Smooth muscle cell (in vitro differentiated cells): ENCODE data around the gene POU5F2. TPM values are rescaled to one million over a fixed set of nuclear protein-coding genes. Genes with fewer than 3 reads are reported as not detected.

ENCODE experiments used
- DNase-seq: peaks from one replicate; lab custom pipeline; 2025; ENCODE audit not compliant: unreplicated experiment; lab: John Stamatoyannopoulos, UW
- H2AFZ ChIP-seq: fragments of 200-600 bp; sonication (generic); 2 replicates; pipeline ENCODE4 v1.6.0; 2016; ENCODE audit warnings: antibody characterized with exemption, low read depth, mild to moderate bottlenecking
- H3F3A ChIP-seq: fragments of 200-600 bp; sonication (generic); 2 replicates; pipeline ENCODE4 v1.6.0; 2017; ENCODE audit warnings: antibody characterized with exemption, low read depth
- H3K27ac ChIP-seq: fragments of 200-600 bp; sonication (generic); 2 replicates; pipeline ENCODE4 v1.5.1; 2016; ENCODE audit warnings: low read depth, mild to moderate bottlenecking
- H3K27me3 ChIP-seq: fragments of 200-600 bp; sonication (generic); 2 replicates; pipeline ENCODE4 v1.6.1; 2016; ENCODE audit warnings: low read depth, mild to moderate bottlenecking
- H3K36me3 ChIP-seq: fragments of 200-600 bp; sonication (generic); 2 replicates; pipeline ENCODE4 v1.5.1; 2016; ENCODE audit warnings: low read depth
- H3K4me1 ChIP-seq: fragments of 200-600 bp; sonication (generic); 2 replicates; pipeline ENCODE4 v1.5.1; 2016; ENCODE audit warnings: low read depth
- H3K4me2 ChIP-seq: fragments of 200-600 bp; sonication (generic); 2 replicates; pipeline ENCODE4 v1.6.0; 2016; ENCODE audit warnings: mild to moderate bottlenecking
- H3K4me3 ChIP-seq: fragments of 200-600 bp; sonication (generic); 2 replicates; pipeline ENCODE4 v1.5.1; 2016; ENCODE audit warnings: mild to moderate bottlenecking
- H3K79me2 ChIP-seq: fragments of 200-600 bp; sonication (generic); 2 replicates; pipeline ENCODE4 v1.6.0; 2016; ENCODE audit warnings: low read depth, mild to moderate bottlenecking
- H3K9ac ChIP-seq: fragments of 200-600 bp; sonication (generic); 2 replicates; pipeline ENCODE4 v1.6.0; 2016; ENCODE audit warnings: low read depth
- H3K9me3 ChIP-seq: fragments of 200-600 bp; sonication (generic); replicated peaks from 2 replicates; pipeline ENCODE4 v1.5.1; 2016; ENCODE audit warnings: low read depth
- H4K20me1 ChIP-seq: fragments of 200-600 bp; sonication (generic); 2 replicates; pipeline ENCODE4 v1.6.0; 2016; ENCODE audit warnings: low read depth
- WGBS: methylation state at CpG from one replicate; pipeline ENCODE4 v1.1.7; 2016; ENCODE audit warnings: low lambda C conversion rate; 5-methylcytosine and 5-hydroxymethylcytosine counted together
- polyA plus RNA-seq: library from polyadenylated mRNA; unstranded; fragments of >200 nt; fragmentation: Nextera tagmentation; extraction: Ambion mirVana; gene quantifications from 2 replicates; pipeline ENCODE4 v1.2.1, GENCODE V29; 2016
- total RNA-seq: library from RNA; depleted of rRNA; stranded (reverse); fragments of >200 nt; gene quantifications from 2 replicates; pipeline ENCODE4 v1.2.3, GENCODE V29; 2014
- TF ChIP-seq, protein P1 (sequence below): fragments of 200-600 bp; sonication (generic); IDR thresholded peaks from 2 replicates; pipeline ENCODE4 v1.5.1; 2017; ENCODE audit warnings: borderline replicate concordance, mild to moderate bottlenecking, antibody characterized with exemption; ENCODE audit not compliant: insufficient read depth, poor library complexity, severe bottlenecking

POU5F2 gene
- total and polyA plus RNA-seq, 2 experiments from 2014 or later: 0.11 to 0.45 TPM

DNA sequence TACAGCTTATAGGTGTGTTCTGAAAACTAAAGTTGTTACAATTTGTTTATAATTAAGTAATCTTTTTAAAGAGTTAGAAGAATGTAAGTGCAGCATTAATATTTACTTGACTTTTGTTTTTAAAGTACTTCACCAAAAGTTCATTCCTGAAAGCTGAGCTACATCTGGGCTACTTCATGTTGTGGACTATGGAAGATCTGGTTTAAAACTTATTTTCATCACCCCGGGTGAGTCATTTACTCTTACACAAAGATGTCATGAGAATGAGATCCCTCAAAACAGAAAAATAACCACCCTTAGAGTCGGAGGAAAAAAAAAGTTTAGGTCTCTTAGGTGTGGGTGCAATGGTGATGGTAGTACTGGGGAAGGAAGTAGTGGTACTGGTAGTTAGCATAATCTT lies 5.1 kb downstream of the POU5F2 start:
- Histone ChIP-seq H3K9ac (no peak overlapping the region), H3K4me1 (no peaks in the 10 kb centered on the region), H2AFZ (no peak overlapping the region), H3F3A (no peaks in the 10 kb centered on the region), H3K4me2 (no peak overlapping the region), H3K27me3 (no peaks in the 10 kb centered on the region), H3K9me3 (no peaks in the 10 kb centered on the region), H3K79me2 (no peaks in the 10 kb centered on the region), H3K36me3 (no peaks in the 10 kb centered on the region), H3K27ac (no peak overlapping the region), H3K4me3 (no peak overlapping the region), H4K20me1 (no peaks in the 10 kb centered on the region)
- WGBS: 96% methylated on average over 2 of the region's 2 CpGs
- no peak for DNase-seq
- TF ChIP-seq, protein P1, sequence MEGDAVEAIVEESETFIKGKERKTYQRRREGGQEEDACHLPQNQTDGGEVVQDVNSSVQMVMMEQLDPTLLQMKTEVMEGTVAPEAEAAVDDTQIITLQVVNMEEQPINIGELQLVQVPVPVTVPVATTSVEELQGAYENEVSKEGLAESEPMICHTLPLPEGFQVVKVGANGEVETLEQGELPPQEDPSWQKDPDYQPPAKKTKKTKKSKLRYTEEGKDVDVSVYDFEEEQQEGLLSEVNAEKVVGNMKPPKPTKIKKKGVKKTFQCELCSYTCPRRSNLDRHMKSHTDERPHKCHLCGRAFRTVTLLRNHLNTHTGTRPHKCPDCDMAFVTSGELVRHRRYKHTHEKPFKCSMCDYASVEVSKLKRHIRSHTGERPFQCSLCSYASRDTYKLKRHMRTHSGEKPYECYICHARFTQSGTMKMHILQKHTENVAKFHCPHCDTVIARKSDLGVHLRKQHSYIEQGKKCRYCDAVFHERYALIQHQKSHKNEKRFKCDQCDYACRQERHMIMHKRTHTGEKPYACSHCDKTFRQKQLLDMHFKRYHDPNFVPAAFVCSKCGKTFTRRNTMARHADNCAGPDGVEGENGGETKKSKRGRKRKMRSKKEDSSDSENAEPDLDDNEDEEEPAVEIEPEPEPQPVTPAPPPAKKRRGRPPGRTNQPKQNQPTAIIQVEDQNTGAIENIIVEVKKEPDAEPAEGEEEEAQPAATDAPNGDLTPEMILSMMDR: no peak

DNA sequence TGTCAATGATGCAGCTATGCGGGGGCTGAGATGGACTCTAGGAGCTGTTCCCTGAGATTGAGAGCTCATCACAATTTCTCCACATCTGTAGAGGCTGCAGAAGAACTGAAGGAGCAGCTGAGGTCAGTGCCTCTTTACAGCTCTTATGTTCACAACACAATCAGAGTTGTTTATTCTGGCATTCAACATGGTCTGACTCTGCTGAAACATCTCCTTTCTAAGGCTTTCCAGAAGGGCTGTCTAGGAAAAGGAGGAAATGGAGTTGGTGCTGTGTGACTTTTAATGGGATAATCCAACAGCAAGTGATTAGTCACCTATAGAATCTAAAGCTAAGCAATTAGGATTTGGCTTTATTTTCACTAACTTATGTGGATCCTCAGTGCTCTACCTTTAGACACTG lies 6.0 kb downstream of the POU5F2 start:
- DNase-seq: no peak
- no peaks in the 10 kb centered on the region for H4K20me1 ChIP-seq
- no peaks in the 10 kb centered on the region for H3K9me3 ChIP-seq
- H3K79me2 ChIP-seq: no peaks in the 10 kb centered on the region
- no peak overlapping the region for H3K4me3 ChIP-seq
- WGBS: 90% methylated on average over 1 of the region's 1 CpG
- no peaks in the 10 kb centered on the region for H3K36me3 ChIP-seq
- no peak overlapping the region for H2AFZ ChIP-seq
- H3K27ac ChIP-seq: no peak overlapping the region
- TF ChIP-seq, protein P1: no peak
- H3F3A ChIP-seq: no peaks in the 10 kb centered on the region
- H3K4me2 ChIP-seq: no peak overlapping the region
- no peak overlapping the region for H3K9ac ChIP-seq
- no peaks in the 10 kb centered on the region for H3K27me3 ChIP-seq
- H3K4me1 ChIP-seq: no peaks in the 10 kb centered on the region

DNA sequence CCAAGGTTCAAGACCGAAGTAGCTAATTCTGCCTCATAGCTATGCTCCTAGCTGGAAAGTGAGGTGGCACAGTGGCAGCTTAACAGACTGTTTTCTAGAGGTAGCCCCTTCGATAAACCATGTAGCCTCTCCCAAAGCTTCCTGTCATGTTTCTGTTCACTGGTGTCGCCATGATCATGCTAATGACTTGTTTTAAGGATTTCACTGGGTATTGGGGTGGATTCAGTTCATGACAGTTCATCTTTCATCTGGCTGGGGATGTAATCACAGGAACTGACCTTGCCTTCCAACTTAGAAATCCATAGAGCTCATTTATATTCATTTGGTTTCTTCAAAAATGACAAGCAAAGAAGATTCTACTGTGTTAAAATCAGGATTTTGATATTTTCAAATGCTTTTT lies 9.4 kb downstream of the POU5F2 start:
- Histone ChIP-seq H3K27ac (no peak overlapping the region), H3K4me3 (no peak overlapping the region), H3F3A (no peaks in the 10 kb centered on the region), H2AFZ (no peak overlapping the region), H3K9me3 (no peaks in the 10 kb centered on the region), H3K36me3 (no peaks in the 10 kb centered on the region), H3K4me2 (no peak overlapping the region), H3K9ac (no peak overlapping the region), H3K4me1 (peaks cover 2% of the 10 kb centered on the region), H4K20me1 (no peaks in the 10 kb centered on the region), H3K79me2 (no peaks in the 10 kb centered on the region), H3K27me3 (no peaks in the 10 kb centered on the region)
- TF ChIP-seq, protein P1: no peak
- DNase-seq: no peak
- 99% methylated on average over 3 of the region's 3 CpGs for WGBS

DNA sequence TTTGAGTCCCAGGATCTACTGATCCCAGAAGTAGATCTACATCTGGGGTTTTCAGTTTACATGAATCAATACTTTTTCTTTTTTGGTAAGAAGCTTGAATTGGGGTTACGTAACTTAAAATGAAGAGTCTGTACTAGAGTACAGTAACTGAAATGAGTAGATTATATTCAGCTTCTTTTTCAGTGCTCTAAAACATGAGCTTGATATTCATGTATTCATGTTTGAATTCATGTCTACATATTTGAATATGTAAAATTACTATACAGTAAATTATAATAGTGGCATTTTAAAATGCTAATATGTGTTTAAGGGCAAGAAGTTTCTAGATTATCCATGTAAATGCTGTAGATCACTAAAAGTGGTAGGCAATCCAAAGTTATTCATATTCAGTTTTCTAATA lies 14.8 kb downstream of the POU5F2 start:
- Histone ChIP-seq H2AFZ (no peak overlapping the region), H3K4me2 (no peak overlapping the region), H3K4me1 (peaks cover 8% of the 10 kb centered on the region), H3K9ac (no peak overlapping the region), H3K79me2 (no peaks in the 10 kb centered on the region), H3K36me3 (no peaks in the 10 kb centered on the region), H3K27ac (no peak overlapping the region), H4K20me1 (no peaks in the 10 kb centered on the region), H3K4me3 (no peak overlapping the region), H3K9me3 (no peaks in the 10 kb centered on the region), H3F3A (no peaks in the 10 kb centered on the region), H3K27me3 (no peaks in the 10 kb centered on the region)
- no peak for DNase-seq
- TF ChIP-seq, protein P1: no peak
- WGBS: 100% methylated on average over 1 of the region's 1 CpG
